Myometrial cell (primary cell): ENCODE measurements around the gene TMEM60. TPM values are rescaled to one million over a fixed set of nuclear protein-coding genes. Genes with fewer than 3 reads are reported as not detected.

Experiments
- total RNA-seq: library from RNA; depleted of rRNA; stranded (reverse); fragments of >200 nt; gene quantifications from 2 replicates; pipeline ENCODE4 v1.2.3, GENCODE V29; 2015

The TMEM60 gene, protein sequence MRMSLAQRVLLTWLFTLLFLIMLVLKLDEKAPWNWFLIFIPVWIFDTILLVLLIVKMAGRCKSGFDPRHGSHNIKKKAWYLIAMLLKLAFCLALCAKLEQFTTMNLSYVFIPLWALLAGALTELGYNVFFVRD
- total RNA-seq: 28.8 and 37.7 TPM in 2 replicates

DNA sequence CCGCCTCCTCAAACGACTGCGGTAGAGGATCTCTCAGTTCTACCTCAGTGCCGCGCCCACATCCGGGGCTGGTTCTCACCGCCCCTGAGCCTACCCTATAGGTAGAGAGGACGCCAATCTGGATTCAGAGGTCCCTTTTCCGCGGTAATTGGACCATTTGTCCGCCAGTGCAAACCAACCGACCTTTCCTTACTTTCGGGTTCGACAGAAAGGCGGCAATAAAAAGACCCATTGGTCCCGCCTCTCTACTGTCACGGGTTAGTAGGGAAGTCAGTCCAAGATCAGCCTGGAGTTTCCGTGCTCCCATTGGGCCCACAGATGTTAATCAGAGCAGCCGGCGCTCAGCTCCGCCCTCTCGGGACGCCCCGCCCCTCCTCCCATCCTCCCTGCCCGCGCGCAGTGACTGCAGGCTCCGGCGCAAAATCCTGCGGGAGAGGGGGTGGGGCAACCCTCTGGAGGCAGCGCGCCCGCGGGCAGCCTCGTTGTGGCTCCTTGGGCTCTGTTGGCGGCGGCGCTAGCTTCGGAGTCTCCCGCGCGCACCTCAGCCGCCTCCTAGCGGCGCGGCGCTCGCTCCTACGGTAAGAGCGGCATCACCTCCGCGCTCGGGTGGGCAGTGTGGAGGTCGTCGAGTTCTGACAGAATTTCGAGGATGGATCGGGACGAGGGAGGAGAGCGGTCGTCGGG, at the start of gene TMEM60, which contains the start of gene PHTF2:
TMEM60 (minus strand) TSS at position 41 of the 684 bp plus-strand sequence. CDS start 4,061 bp downstream, outside the sequence.
PHTF2 (plus strand) TSS at position 380 of the 684 bp plus-strand sequence.

Other genes with a start within 250 kb of the TMEM60 start
- gene RSBN1L, start 102.0 kb downstream of the TMEM60 start, total RNA-seq: 4.9 and 7.8 TPM in 2 replicates
- 53.5 and 63.1 TPM in 2 replicates for gene PHTF2, start 339 bp upstream of the TMEM60 start, total RNA-seq